HepG2 (cell line): Measurements from ENCODE around the gene CTNNAL1. TPM values are rescaled to one million over a fixed set of nuclear protein-coding genes. Genes with fewer than 3 reads are reported as not detected.

Experiments used
- ATF1 ChIP-seq: IDR thresholded peaks from 2 replicates; pipeline ENCODE4 v1.6.1; 2016; ENCODE audit warnings: mild to moderate bottlenecking, control low read depth
- CHD2 ChIP-seq: IDR thresholded peaks from 2 replicates; pipeline ENCODE4 v1.6.1; 2011; ENCODE audit warnings: low read depth, low read length, improper control_type of control experiment
- GABPB1 ChIP-seq: IDR thresholded peaks from 2 replicates; pipeline ENCODE4 v1.6.1; 2016; ENCODE audit warnings: mild to moderate bottlenecking, missing genetic modification reagents, moderate library complexity, missing compliant biosample characterization
- KAT2B ChIP-seq: fragments of 150-350 bp; IDR thresholded peaks from 2 replicates; pipeline ENCODE4 v1.6.1; 2014; ENCODE audit warnings: low read depth, low read length, borderline replicate concordance
- KDM2A ChIP-seq: sonication (generic); formaldehyde crosslinking; IDR thresholded peaks from 2 replicates; pipeline ENCODE4 v1.4.0; 2020; ENCODE audit warnings: low read depth, missing genetic modification reagents, borderline replicate concordance
- KLF12 ChIP-seq: sonication (generic); formaldehyde crosslinking; IDR thresholded peaks from 2 replicates; pipeline ENCODE4 v1.4.0; 2020; ENCODE audit warnings: missing genetic modification reagents, borderline replicate concordance
- NFATC3 ChIP-seq: sonication (generic); formaldehyde crosslinking; IDR thresholded peaks from 2 replicates; pipeline ENCODE4 v1.5.1; 2020; ENCODE audit warnings: mild to moderate bottlenecking, missing genetic modification reagents
- NKX3-1 ChIP-seq: sonication (generic); formaldehyde crosslinking; IDR thresholded peaks from 2 replicates; pipeline ENCODE4 v1.5.0; 2020; ENCODE audit warnings: missing genetic modification reagents
- RCOR2 ChIP-seq: IDR thresholded peaks from 2 replicates; pipeline ENCODE4 v1.6.1; 2016; ENCODE audit warnings: missing biosample characterization, missing genetic modification reagents
- RORA ChIP-seq: sonication (generic); formaldehyde crosslinking; IDR thresholded peaks from 2 replicates; pipeline ENCODE4 v1.5.0; 2020; ENCODE audit warnings: mild to moderate bottlenecking, missing genetic modification reagents, moderate library complexity
- SAP130 ChIP-seq: IDR thresholded peaks from 2 replicates; pipeline ENCODE4 v1.6.1; 2016; ENCODE audit warnings: low read depth
- SIN3A ChIP-seq: IDR thresholded peaks from 2 replicates; pipeline ENCODE4 v1.6.1; 2011; ENCODE audit warnings: low read depth, mild to moderate bottlenecking, control low read depth, low read length, borderline replicate concordance
- SIN3B ChIP-seq: fragments of 150-350 bp; IDR thresholded peaks from 2 replicates; pipeline ENCODE4 v1.6.1; 2014; ENCODE audit warnings: low read length
- SP5 ChIP-seq: IDR thresholded peaks from 2 replicates; pipeline ENCODE4 v1.6.1; 2016; ENCODE audit warnings: low read depth, borderline replicate concordance
- ZFYVE20 ChIP-seq: sonication (generic); formaldehyde crosslinking; IDR thresholded peaks from 2 replicates; pipeline ENCODE4 v1.8.0; 2023; ENCODE audit warnings: low read depth, mild to moderate bottlenecking, moderate library complexity, missing genetic modification reagents, borderline replicate concordance
- ZNF121 ChIP-seq: sonication (generic); formaldehyde crosslinking; IDR thresholded peaks from 2 replicates; pipeline ENCODE4 v1.5.0; 2020; ENCODE audit warnings: mild to moderate bottlenecking, missing genetic modification reagents
- ZNF337 ChIP-seq: sonication (generic); formaldehyde crosslinking; IDR thresholded peaks from 2 replicates; pipeline ENCODE4 v1.5.1; 2020; ENCODE audit warnings: missing genetic modification reagents, low read depth, mild to moderate bottlenecking, borderline replicate concordance
- ZNF382 ChIP-seq: sonication (generic); formaldehyde crosslinking; IDR thresholded peaks from 2 replicates; pipeline ENCODE4 v1.5.0; 2020; ENCODE audit warnings: missing genetic modification reagents, mild to moderate bottlenecking, borderline replicate concordance
- ZNF567 ChIP-seq: sonication (generic); formaldehyde crosslinking; IDR thresholded peaks from 2 replicates; pipeline ENCODE4 v1.8.1; 2023; ENCODE audit warnings: mild to moderate bottlenecking, missing genetic modification reagents, borderline replicate concordance
- ZSCAN20 ChIP-seq: sonication (generic); formaldehyde crosslinking; IDR thresholded peaks from 2 replicates; pipeline ENCODE4 v1.4.0; 2020; ENCODE audit warnings: missing genetic modification reagents, mild to moderate bottlenecking, borderline replicate concordance
- polyA plus RNA-seq, 8 experiments: library from polyadenylated mRNA; depleted of rRNA in 3 of 8; stranded (reverse) in 7 of 8; unstranded in 1 of 8; fragments of >200 nt; fragmentation: Illumina TruSeq in 4 of 8; extraction: Trizol in 4 of 8; gene quantifications; 2 replicates each; pipeline versions ENCODE4 v1.2.1 to v1.2.3, GENCODE V29; 2011 to 2016; ENCODE audit warnings: low read depth in 4 of 8, missing spikeins in 1 of 8, mixed read lengths in 1 of 8; ENCODE audit not compliant: insufficient read depth in 1 of 8
- total RNA-seq, 5 experiments: library from RNA; depleted of rRNA; stranded (reverse); fragments of >200 nt; fragmentation: Illumina TruSeq; extraction: Trizol; gene quantifications; 2 replicates each; pipeline ENCODE4 v1.2.3, GENCODE V29; 2016; ENCODE audit warnings: low read depth in 1 of 5
- TF ChIP-seq, protein P1 (sequence below): sonication (generic); formaldehyde crosslinking; IDR thresholded peaks from 2 replicates; pipeline ENCODE4 v1.5.1; 2020; ENCODE audit warnings: mild to moderate bottlenecking, missing genetic modification reagents, moderate library complexity
- TF ChIP-seq, protein P2 (sequence below): sonication (generic); formaldehyde crosslinking; IDR thresholded peaks from 2 replicates; pipeline ENCODE4 v1.8.0; 2023; ENCODE audit warnings: mild to moderate bottlenecking, missing genetic modification reagents
- TF ChIP-seq, protein P3 (sequence below): sonication (generic); formaldehyde crosslinking; IDR thresholded peaks from 2 replicates; pipeline ENCODE4 v1.5.0; 2020; ENCODE audit warnings: mild to moderate bottlenecking, missing genetic modification reagents

The CTNNAL1 gene
- total and polyA plus RNA-seq, 2 of the 13 experiments (the other 11 are each of a cell fraction or from before 2014, with no cell fraction given), result 32.0 to 162 TPM

DNA sequence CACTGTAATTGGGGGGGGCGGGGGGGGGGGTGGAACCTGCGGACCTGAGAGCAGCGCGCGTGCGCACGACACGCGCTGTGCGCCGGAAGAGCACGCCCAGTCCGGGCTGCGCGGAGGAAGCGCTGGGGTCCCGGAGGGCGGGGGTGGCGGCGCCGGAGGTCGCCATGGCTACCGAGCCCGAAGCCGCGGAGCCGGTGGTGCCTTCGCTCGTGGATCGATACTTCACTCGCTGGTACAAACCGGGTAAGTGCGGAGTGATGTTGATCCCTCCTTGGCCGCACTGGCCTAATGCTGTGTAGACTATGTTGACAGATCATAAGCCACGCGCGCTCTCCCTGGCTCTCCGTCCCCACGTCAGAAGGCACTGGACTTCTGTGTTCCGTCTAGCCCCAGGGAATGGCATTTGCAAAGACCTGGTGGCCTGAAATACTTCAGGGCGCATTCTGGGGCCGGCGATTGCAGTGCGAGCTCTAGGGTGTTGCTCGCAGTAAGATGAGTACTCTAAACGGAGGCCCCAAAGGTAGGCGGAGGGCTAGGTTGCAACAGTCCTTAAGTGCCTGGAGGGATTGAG is 78.9 kb downstream of the CTNNAL1 start, which contains the start of gene ABITRAM (continued):
- TF ChIP-seq, protein P1, sequence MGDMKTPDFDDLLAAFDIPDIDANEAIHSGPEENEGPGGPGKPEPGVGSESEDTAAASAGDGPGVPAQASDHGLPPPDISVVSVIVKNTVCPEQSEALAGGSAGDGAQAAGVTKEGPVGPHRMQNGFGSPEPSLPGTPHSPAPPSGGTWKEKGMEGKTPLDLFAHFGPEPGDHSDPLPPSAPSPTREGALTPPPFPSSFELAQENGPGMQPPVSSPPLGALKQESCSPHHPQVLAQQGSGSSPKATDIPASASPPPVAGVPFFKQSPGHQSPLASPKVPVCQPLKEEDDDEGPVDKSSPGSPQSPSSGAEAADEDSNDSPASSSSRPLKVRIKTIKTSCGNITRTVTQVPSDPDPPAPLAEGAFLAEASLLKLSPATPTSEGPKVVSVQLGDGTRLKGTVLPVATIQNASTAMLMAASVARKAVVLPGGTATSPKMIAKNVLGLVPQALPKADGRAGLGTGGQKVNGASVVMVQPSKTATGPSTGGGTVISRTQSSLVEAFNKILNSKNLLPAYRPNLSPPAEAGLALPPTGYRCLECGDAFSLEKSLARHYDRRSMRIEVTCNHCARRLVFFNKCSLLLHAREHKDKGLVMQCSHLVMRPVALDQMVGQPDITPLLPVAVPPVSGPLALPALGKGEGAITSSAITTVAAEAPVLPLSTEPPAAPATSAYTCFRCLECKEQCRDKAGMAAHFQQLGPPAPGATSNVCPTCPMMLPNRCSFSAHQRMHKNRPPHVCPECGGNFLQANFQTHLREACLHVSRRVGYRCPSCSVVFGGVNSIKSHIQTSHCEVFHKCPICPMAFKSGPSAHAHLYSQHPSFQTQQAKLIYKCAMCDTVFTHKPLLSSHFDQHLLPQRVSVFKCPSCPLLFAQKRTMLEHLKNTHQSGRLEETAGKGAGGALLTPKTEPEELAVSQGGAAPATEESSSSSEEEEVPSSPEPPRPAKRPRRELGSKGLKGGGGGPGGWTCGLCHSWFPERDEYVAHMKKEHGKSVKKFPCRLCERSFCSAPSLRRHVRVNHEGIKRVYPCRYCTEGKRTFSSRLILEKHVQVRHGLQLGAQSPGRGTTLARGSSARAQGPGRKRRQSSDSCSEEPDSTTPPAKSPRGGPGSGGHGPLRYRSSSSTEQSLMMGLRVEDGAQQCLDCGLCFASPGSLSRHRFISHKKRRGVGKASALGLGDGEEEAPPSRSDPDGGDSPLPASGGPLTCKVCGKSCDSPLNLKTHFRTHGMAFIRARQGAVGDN (CRISPR knock-in tag), result peak; percentile 4
- no peak for TF ChIP-seq NKX3-1 (CRISPR knock-in tag)
- peak; percentile 53; the same call in 1 of the 2 replicates for TF ChIP-seq ZNF567 (CRISPR knock-in tag)
- TF ChIP-seq ZFYVE20, result no peak
- no peak for TF ChIP-seq RORA (CRISPR knock-in tag)
- TF ChIP-seq SP5 (CRISPR knock-in tag), result peak; percentile 27; the same call in 1 of the 2 replicates
- TF ChIP-seq, protein P2, sequence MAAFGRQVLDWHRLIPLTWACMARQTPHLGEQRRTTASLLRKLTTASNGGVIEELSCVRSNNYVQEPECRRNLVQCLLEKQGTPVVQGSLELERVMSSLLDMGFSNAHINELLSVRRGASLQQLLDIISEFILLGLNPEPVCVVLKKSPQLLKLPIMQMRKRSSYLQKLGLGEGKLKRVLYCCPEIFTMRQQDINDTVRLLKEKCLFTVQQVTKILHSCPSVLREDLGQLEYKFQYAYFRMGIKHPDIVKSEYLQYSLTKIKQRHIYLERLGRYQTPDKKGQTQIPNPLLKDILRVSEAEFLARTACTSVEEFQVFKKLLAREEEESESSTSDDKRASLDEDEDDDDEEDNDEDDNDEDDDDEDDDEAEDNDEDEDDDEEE (CRISPR knock-in tag), result peak; percentile 79; the same call in 1 of the 2 replicates
- TF ChIP-seq ZNF337 (CRISPR knock-in tag), result no peak
- peak; percentile 60; the same call in 1 of the 2 replicates for TF ChIP-seq ZSCAN20 (CRISPR knock-in tag)
- 0 out of 2 replicates have a peak, but pooled peaks have one; percentile 20 for TF ChIP-seq KLF12
- TF ChIP-seq KDM2A (CRISPR knock-in tag), result peak; percentile 68; the same call in 1 of the 2 replicates
- no peak for TF ChIP-seq RCOR2
- peak; percentile 88 for TF ChIP-seq SAP130
- TF ChIP-seq, protein P3, sequence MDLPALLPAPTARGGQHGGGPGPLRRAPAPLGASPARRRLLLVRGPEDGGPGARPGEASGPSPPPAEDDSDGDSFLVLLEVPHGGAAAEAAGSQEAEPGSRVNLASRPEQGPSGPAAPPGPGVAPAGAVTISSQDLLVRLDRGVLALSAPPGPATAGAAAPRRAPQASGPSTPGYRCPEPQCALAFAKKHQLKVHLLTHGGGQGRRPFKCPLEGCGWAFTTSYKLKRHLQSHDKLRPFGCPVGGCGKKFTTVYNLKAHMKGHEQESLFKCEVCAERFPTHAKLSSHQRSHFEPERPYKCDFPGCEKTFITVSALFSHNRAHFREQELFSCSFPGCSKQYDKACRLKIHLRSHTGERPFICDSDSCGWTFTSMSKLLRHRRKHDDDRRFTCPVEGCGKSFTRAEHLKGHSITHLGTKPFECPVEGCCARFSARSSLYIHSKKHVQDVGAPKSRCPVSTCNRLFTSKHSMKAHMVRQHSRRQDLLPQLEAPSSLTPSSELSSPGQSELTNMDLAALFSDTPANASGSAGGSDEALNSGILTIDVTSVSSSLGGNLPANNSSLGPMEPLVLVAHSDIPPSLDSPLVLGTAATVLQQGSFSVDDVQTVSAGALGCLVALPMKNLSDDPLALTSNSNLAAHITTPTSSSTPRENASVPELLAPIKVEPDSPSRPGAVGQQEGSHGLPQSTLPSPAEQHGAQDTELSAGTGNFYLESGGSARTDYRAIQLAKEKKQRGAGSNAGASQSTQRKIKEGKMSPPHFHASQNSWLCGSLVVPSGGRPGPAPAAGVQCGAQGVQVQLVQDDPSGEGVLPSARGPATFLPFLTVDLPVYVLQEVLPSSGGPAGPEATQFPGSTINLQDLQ (CRISPR knock-in tag), result no peak
- peak; percentile 54; the same call in 1 of the 2 replicates for TF ChIP-seq KAT2B
- peak; percentile 55; the same call in 1 of the 2 replicates for TF ChIP-seq ZNF121 (CRISPR knock-in tag)
- no peak for TF ChIP-seq ZNF382 (CRISPR knock-in tag)
- peak; percentile 94 for TF ChIP-seq GABPB1 (CRISPR knock-in tag)
- TF ChIP-seq SIN3B, result 0 out of 2 replicates have a peak, but pooled peaks have one; percentile 5
- peak; percentile 94 for TF ChIP-seq SIN3A
- TF ChIP-seq NFATC3 (CRISPR knock-in tag), result no peak
- peak; percentile 9; the same call in 1 of the 2 replicates for TF ChIP-seq CHD2
- peak; percentile 13; the same call in 1 of the 2 replicates for TF ChIP-seq ATF1
